ENCODE results near the gene MARCOL.

Gene MARCOL

DNA sequence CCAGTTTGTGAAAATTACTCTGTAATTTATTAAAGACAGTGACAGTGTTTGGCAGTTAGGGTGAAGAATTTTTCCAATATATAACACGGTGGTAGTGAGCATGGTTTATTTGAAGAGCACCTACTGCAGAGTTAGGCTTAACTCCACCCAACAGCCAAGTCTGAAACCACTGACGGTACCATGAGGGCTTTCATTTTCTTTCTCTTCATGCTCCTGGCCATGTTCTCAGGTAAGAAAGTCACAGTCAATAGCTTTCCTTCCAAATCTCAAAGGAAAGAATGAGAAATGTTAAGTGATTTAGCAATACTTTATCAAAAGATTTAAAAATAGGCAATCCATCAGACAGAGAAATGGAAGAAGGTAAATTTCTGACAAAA, at the start of gene MARCOL:
TSS of gene MARCOL (plus strand) at position 108 of the 377 bp plus-strand sequence. CDS start at position 181, 73 bp downstream.
- DNase-seq (ENCODE audit: low read depth) = no peak

DNA sequence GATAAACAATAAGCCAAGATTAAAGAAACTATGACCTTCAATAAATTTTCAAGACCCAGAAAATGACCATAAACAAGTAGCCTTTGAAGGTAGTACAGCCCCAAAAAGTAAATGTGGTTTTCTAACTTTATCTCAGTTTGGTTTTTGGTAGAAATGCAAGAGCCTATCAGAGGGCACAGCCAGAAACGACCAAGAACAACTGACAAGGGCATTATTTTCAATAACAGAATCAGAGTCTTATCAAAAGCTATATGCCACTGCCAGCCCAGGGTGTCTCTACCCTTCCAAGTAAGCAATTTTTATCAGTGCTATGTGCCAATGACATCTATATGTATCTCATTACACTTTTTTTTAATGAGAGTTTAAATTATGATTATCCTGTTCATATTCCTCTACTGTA, 47.3 kb upstream of the MARCOL start:
- no peak for DNase-seq (ENCODE audit: low read depth)

- no peak for DNase-seq (ENCODE audit: low read depth)
These were observed 45.1 kb upstream of the MARCOL start for GRCh38 chr5:148193202-148193601.

DNA sequence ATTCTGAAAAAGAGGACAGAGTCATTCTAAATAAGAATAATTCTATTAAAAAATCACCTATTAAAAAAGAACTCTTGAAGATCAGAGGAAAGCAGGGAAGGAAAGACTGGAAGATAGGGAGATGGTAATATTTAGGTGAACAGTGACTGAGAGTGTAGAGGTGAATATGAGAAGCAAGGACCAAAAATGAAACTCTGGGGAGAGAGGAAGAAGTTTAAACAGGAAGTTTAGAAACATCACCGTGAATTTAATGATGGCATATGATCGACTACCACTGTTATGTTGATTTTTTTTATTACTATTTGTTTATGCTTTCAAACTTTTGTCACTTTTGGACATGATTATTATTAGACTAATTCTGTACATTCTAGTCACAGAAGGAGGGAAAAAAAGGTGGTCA, 37.2 kb upstream of the MARCOL start:
- no peak for DNase-seq (ENCODE audit: low read depth)

DNA sequence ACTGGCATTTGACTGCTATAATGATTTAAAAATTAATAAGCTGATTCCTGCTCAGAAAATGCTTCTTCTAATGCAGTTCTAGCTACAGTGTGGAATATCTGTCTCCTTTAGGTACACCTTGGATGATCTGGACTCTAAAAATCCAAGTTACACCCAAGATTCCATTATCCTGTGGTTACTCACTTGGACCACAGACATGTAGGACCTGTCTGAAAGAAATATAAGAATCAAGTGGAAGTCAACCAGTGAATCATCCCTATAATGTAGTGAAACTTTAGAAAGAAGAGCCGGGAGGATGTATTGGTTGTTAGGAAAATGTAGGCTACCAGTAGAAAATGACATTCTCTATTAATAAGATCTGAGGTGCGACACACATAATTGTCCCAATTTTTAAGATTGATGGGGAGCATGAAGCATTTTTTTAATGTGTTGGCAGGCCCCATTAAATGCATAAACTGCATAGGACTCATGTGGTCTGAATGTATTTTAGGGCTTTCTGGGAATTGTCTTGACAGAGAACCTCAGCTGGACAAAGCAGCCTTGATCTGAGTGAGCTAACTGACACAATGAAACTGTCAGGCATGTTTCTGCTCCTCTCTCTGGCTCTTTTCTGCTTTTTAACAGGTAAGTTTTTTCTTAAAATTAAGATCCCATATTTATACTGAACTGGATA, 35.7 kb upstream of the MARCOL start, which contains the start of gene SPINK6:
TSS of gene SPINK6 (plus strand) at position 512 of the 673 bp plus-strand sequence. CDS start at position 567, 55 bp downstream.
- no peak for DNase-seq (ENCODE audit: low read depth)

GRCh38 chr5:148205044-148205806, 33.1 kb upstream of the MARCOL start:
- no peak for DNase-seq (ENCODE audit: low read depth)

- no peak for DNase-seq (ENCODE audit: low read depth)
These were observed 32.5 kb upstream of the MARCOL start for GRCh38 chr5:148205865-148206264.

DNA sequence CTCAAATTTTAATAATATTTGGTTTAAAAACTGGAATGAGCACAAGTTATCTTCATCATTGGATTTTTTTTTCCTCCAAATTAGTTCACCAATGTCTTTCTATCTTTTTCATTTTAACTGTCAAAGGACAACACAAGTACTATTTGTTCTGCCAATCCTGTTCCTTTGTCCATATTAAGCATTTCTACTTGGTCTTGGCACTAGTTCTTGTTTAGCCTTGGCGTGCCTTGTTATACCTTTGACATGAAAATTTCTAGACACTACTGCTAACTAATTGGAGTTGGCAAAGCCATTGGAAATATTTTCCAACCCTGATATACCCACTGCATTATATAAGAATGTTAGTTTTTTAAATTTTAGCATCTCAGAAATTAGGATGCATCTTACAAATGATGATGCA, 31.7 kb upstream of the MARCOL start:
- no peak for DNase-seq (ENCODE audit: low read depth)

GRCh38 chr5:148208226-148208625, 30.1 kb upstream of the MARCOL start:
- no peak for DNase-seq (ENCODE audit: low read depth)

- DNase-seq (ENCODE audit: low read depth) = no peak
These were observed 29.1 kb upstream of the MARCOL start for GRCh38 chr5:148209151-148209770.

DNA sequence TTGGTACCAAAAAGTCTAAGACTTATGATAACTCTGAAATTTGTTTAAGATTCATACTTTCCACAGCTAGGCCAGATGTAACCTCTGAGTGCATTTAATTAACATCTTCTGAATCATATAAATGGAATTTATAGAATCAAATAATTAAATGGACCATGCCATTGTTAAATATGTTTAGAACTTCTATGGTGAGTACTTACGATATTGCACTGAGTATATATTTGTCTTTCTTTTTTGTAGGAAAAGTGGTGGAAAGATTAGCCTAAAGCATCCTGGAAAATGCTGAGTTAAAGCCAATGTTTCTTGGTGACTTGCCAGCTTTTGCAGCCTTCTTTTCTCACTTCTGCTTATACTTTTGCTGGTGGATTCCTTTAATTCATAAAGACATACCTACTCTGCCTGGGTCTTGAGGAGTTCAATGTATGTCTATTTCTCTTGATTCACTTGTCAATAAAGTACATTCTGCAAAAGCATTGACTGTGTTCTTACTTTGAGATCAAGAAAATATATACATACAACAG, 23.6 kb upstream of the MARCOL start:
- no peak for DNase-seq (ENCODE audit: low read depth)

DNA sequence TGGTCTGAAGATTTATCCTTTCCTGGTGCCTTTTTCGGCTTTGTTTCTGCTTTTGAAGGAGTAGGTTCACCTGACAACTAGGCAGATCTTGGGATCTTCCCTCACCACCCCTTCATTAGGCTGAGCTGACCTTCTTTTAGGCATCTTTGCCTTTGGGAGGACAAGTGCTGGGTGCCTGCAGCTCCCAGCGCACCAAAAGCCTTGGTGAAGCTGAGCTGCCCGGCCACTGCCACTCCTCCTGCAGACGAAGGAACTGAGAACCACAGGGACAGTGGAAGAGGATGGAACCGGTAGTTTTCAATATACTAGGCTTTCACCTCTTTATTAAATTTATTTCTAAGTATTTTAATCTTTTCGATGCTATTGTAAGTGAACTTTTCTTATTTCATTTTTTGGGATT, 16.8 kb upstream of the MARCOL start:
- no peak for DNase-seq (ENCODE audit: low read depth)

DNA sequence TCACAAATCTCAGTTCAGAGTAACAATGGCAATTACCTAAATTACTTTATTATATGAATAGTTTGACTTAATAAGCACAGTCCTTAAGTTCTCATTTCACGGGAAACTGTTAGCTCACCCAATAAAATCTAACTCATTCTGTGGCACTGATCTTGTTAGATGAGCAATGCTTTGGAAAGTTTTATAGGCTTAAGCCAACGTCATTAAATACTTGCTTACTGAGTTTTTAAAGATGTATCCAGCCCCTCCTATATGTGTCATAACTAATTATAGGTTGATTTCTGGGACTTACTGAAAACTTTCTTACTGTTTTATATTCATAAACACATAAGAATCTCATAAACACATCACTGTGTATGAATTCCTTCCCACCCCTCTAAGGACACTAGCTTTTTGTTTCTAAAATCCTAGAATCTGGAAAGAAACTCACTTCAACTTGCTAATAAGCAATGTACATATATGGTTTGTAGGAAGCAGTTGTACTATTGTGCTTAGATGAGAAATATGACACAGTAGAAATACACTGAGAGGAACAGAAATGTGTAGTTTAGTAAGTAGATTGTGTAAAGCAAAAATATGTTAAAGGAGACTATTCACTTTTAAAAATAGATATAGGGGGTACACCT, 14.1 kb upstream of the MARCOL start:
- no peak for DNase-seq (ENCODE audit: low read depth)

DNA sequence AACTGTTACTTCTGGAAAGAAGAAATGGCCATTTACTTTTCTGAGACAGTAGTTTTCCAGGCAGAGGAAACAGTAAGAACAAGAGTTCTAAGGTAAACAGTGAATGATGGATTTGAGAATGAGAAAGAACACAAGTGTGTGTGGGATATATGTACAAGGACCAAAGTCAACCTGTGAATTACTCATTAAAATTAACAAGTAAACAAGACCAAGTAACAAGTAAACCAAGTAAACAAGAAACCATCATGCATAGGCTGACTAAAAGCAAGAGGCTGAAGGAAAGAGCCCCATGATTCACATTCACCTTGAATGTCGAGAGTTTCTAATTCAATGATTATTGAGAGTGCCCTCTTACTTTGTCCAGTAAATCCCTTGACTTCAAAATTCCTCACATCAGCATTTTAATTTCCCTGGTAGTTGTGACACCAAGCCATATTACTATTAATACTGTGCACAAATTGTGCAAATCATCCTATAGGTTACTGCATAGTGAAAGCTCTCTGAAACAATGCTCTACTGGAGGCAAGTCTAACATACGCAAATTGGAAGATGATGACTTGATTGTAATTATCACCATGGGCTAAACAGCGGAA, 9.8 kb upstream of the MARCOL start:
- no peak for DNase-seq (ENCODE audit: low read depth)

DNA sequence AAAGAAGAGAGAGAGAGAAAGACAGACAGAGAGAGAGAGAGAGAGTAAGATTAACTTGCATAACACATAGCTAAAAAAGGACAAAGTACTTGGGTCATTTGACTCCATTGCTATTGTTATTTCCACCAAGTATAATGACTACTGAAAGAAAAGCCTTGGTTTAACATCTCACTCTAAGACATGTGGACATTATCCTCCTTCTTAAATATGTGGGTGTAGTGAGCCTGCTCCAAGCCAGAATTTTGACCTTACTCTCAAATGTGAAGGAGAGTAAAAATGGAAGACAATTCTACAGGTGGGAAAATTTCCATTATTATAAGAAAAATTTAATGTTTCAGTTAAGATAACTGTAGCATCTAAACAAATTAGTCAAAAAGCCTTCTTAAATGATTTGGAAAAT, 8.5 kb upstream of the MARCOL start:
- DNase-seq (ENCODE audit: low read depth) = no peak

DNA sequence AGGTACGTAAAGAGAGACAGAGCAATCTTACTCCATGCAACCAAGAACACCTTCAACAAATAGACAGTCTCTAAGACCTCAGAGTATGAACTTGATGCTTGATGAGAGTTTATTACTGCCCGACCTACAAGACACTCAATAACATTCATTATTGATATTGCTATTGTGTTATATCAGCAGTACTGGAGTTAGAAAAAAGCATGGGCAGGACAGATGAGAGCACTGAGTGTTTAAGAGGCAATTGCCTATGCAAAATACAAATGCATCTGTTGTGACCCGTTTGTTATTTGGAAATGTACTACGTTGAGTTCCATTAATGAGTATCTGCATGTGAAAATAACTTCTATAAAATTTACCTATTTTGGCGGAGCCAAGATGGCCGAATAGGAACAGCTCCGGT, 8.1 kb upstream of the MARCOL start:
- DNase-seq (ENCODE audit: low read depth) = no peak

- no peak for DNase-seq (ENCODE audit: low read depth)
These were observed 424 bp upstream of the MARCOL start for GRCh38 chr5:148237785-148238417.

GRCh38 chr5:148248894-148249293, 10.6 kb downstream of the MARCOL start:
- no peak for DNase-seq (ENCODE audit: low read depth)

DNA sequence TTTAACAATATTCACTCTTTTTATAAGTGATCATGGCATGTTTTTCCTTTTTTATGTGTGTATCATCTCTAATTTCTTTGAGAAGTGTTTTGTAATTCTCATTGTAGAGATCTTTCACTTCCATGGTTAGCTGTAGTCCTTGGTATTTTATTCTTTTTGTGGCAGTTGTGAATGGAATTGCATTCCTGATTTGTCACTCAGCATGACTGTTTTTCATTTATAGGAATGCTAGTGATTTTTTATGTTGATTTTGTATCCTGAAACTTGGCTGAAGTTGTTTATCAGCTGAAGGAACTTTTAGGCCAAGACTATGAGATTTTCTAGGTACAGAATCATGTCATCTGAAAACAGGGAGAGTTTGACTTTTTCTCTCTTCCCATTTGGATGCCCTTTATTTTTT, 17.1 kb downstream of the MARCOL start:
- DNase-seq (ENCODE audit: low read depth) = no peak

DNA sequence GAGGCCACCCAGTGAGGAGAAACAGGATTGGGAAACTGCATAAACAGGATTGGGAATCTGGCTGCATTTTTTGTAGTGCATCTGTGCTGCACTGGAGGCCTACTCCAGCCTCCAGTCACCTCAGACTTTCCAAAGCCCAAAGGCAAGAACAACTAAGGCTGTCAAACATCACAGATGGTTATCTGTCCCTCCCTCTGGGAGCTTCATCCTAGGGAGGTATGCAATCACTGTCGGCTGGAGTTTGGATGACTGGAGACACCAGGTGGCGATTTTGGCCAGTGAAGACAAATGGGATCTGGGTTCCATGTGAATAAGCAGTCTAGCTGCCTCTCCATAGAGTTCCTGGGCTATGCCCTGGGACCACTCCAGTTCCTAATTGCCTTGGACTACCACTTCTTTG, 21.0 kb downstream of the MARCOL start:
- no peak for DNase-seq (ENCODE audit: low read depth)

GRCh38 chr5:148261221-148261620, 22.9 kb downstream of the MARCOL start:
- DNase-seq (ENCODE audit: low read depth) = no peak

- DNase-seq (ENCODE audit: low read depth) = no peak
These were observed 29.6 kb downstream of the MARCOL start for GRCh38 chr5:148267962-148268361.
